SK-MEL-5 (cell line): ENCODE measurements around the gene OR2G6. TPM values are rescaled to one million over a fixed set of nuclear protein-coding genes. Genes with fewer than 3 reads are reported as not detected.
"Not testable (repeated sequence)": the region's sequence is repeated elsewhere in the genome, so short reads cannot be mapped to it uniquely, and the experiment has no call there.

ENCODE experiments used
- DNase-seq: peaks from one replicate; pipeline ENCODE4 v3.0.0-alpha.2; 2016; ENCODE audit warnings: low read depth, low spot score
- in situ Hi-C: cut with HindIII; loops from 2 replicates; pipeline ENCODE4 v1.10.0; 2016; ENCODE audit warnings: low sequenced_read_pairs, high pct_unique_total_duplicates, low pct_unique_long_range_greater_than_20kb
- polyA plus RNA-seq, 2 experiments: library from polyadenylated mRNA; depleted of rRNA; stranded (reverse); fragments of >200 nt; gene quantifications; 2 replicates each; pipeline ENCODE4 v1.2.3, GENCODE V29; 2015
- total RNA-seq: library from RNA; depleted of rRNA; stranded (reverse); fragments of >200 nt; shearing (Covaris generic); gene quantifications from 2 replicates; pipeline ENCODE4 v1.2.3, GENCODE V29; 2014; rRNA removed

OR2G6 gene
- not detected in 2 replicates for total RNA-seq
- not detected in 2 replicates for polyA plus RNA-seq (2015; cell fraction: cytosol; rRNA removed)
- not detected in 2 replicates for polyA plus RNA-seq (2015; cell fraction: nucleus; rRNA removed)

- DNase-seq, in situ Hi-C loops: not testable (repeated sequence)
Measured at GRCh38 chr1:248507773-248508172, at the start of gene OR2G6. TSS of gene OR2G6 (plus strand) at chr1:248508073. CDS start at chr1:248521647, 13,574 bp downstream.

- DNase-seq, in situ Hi-C loops: not testable (repeated sequence)
Measured at GRCh38 chr1:248459117-248459516, 48.8 kb upstream of the OR2G6 start.

GRCh38 chr1:248471154-248471553 is 36.7 kb upstream of the OR2G6 start:
- in situ Hi-C loops, result no loop called here
- no peak for DNase-seq

GRCh38 chr1:248472111-248472510 is 35.8 kb upstream of the OR2G6 start:
- DNase-seq, in situ Hi-C loops: not testable (repeated sequence)

- in situ Hi-C loops, DNase-seq: not testable (repeated sequence)
Measured at GRCh38 chr1:248473051-248473450, 34.8 kb upstream of the OR2G6 start, which contains the start of gene OR2T3. TSS of gene OR2T3 (plus strand) at chr1:248473351. CDS start at chr1:248473351, 0 bp downstream.

GRCh38 chr1:248475660-248476059 is 32.2 kb upstream of the OR2G6 start:
- DNase-seq, in situ Hi-C loops: not testable (repeated sequence)

- DNase-seq, in situ Hi-C loops: not testable (repeated sequence)
Measured at GRCh38 chr1:248481686-248482579, 25.9 kb upstream of the OR2G6 start.

- in situ Hi-C loops, DNase-seq: not testable (repeated sequence)
Measured at GRCh38 chr1:248488289-248488688, 19.6 kb upstream of the OR2G6 start, which contains the start of gene OR2T5. TSS of gene OR2T5 (plus strand) at chr1:248488589. CDS start at chr1:248488589, 0 bp downstream.

- DNase-seq, in situ Hi-C loops: not testable (repeated sequence)
Measured at GRCh38 chr1:248496661-248497060, 11.2 kb upstream of the OR2G6 start.

- DNase-seq, in situ Hi-C loops: not testable (repeated sequence)
Measured at GRCh38 chr1:248500305-248501035, 7.4 kb upstream of the OR2G6 start.

GRCh38 chr1:248510217-248510616 is 2.3 kb downstream of the OR2G6 start:
- in situ Hi-C loops, DNase-seq: not testable (repeated sequence)

GRCh38 chr1:248521856-248522255 is 14.0 kb downstream of the OR2G6 start:
- no peak for DNase-seq
- in situ Hi-C loops, result no loop called here

- in situ Hi-C loops, DNase-seq: not testable (repeated sequence)
Measured at GRCh38 chr1:248537449-248537848, 29.6 kb downstream of the OR2G6 start.

- DNase-seq, in situ Hi-C loops: not testable (repeated sequence)
Measured at GRCh38 chr1:248547383-248547782, 39.5 kb downstream of the OR2G6 start.

- DNase-seq, in situ Hi-C loops: not testable (repeated sequence)
Measured at GRCh38 chr1:248551027-248551426, 43.2 kb downstream of the OR2G6 start.

- in situ Hi-C loops, DNase-seq: not testable (repeated sequence)
Measured at GRCh38 chr1:248562672-248563071, 54.8 kb downstream of the OR2G6 start, which contains the start of gene OR2T29. TSS of gene OR2T29 (minus strand) at chr1:248562772. CDS start at chr1:248559491, 3,281 bp downstream.

GRCh38 chr1:248565530-248566373 is 57.9 kb downstream of the OR2G6 start:
- DNase-seq, in situ Hi-C loops: not testable (repeated sequence)
